NT2/D1 (cell line): ENCODE measurements around the gene RALGAPB.

ENCODE experiments used
- SUZ12 ChIP-seq: IDR thresholded peaks from 2 replicates; pipeline ENCODE4 v1.6.1; 2011; ENCODE audit not compliant: insufficient read length, insufficient read depth; ENCODE audit errors: extremely low read depth
- ZNF274 ChIP-seq: IDR thresholded peaks from 2 replicates; pipeline ENCODE4 v1.6.1; 2011; ENCODE audit warnings: mild to moderate bottlenecking, low read depth, low read length

DNA sequence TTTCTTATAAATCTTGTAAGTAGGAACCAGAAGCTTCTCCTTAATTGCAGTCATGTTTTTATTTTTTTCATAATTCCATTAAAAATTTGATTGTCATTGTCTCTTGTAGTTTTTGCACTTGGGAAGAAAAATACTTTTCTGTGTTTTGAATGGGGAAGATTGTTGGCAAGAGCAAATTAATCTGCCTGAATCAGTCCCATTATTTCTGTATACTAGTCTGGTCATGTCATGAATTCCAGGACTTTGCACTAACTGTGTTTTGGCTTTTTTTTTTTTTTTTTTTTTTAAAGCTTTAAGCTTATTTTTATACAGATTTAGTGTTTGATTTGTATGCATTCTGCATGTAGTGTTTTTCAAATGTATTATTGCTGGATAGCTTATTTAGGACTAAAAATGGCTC is 47.6 kb downstream of the RALGAPB start:
- TF ChIP-seq SUZ12 = no peak
- no peak for TF ChIP-seq ZNF274
